ENCODE results near the gene MED22. TPM values are rescaled to one million over a fixed set of nuclear protein-coding genes. Genes with fewer than 3 reads are reported as not detected.
"Not testable (repeated sequence)": the region's sequence is repeated elsewhere in the genome, so short reads cannot be mapped to it uniquely, and the experiment has no call there.

Gene MED22
- total RNA-seq, 1 experiment from 2014 or later = 38.9 TPM

DNA sequence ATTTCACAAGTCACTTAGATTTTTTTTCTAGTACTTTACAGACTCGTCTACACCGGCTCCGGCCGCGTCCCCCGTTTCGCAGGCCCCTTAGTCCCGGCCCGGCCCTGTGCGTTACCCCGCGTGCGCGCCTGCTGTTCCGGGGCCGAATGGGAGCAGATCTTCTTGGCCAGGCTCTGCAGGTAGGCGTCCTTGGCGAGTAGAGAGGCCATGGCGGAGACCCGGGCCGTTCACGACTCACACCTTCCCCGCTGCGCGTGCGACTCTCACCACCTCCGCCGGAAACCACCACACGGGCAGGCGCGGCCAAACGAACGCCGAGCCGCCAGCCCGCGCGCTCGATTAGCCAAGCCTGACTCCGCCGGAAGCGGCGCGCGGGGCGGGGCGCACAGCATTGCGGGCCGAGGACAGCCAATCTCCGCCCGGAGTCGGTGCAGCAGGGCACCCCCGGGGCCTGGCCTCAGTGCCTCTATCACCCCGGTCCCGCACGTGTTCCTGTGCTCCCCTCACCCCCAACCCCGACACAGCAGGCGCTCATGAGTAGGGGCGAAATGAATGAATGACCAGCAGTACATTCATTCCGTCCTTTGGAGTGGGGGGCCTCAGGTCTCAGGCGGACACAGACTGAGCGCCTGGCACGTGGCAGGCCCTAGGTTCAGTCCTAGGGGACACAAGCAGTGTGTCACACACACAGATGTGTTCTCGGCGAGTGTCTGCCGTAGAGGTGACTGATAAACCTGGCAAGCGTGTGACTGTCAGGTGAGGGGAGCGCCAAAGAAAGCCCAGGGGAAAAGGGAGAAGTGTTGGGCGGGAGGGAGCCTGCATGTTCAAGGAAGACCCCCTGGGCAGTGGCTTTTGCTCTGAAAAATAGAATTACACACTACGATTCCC, 11.8 kb downstream of the MED22 start, which contains the start of gene SURF6:
Gene SURF6, minus strand, starts transcription at position 265 of the 888 bp plus-strand sequence. Its CDS starts 56 bp downstream, at position 209.
- DNase-seq (ENCODE audit: low read depth) = peak; percentile 87

DNA sequence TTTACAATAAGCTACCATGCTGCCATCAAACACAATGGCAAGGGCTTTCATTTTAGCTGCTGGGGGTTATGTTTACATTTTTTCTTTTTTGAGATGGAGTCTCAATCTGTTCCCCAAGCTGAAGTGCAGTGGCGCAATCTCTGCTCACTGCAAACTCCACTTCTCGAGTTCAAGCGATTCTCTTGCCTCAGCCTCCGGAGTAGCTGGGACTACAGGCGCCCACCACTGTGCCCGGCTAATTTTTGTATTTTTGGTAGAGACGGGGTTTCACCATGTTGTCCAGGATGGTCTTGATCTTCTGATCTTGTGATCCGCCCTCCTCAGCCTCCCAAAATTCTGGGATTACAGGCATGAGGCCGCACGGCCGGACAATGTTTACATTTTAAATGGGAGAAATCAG, 13.0 kb downstream of the MED22 start:
- not testable (repeated sequence) for DNase-seq (ENCODE audit: low read depth)

DNA sequence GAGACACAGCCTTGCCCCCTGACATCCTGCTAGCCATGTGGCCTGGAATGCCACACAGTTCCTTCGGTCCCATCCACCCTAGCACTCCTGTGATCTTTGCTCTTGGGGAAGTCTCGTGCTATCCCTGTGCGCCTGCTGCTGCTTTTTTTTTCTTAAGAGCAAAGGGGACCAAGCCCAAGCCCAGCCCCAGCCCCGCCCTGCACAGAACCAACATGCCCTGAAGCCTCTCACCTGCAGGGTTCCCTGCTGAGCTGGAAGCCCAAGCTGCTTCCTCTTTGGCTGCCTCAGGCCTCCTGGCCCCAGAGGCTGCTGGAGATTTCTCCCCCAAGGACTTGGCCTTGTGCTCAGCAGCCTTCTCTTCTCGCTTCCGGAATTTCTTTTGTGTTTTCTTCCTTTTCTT, 13.8 kb downstream of the MED22 start:
- no peak for DNase-seq (ENCODE audit: low read depth)

DNA sequence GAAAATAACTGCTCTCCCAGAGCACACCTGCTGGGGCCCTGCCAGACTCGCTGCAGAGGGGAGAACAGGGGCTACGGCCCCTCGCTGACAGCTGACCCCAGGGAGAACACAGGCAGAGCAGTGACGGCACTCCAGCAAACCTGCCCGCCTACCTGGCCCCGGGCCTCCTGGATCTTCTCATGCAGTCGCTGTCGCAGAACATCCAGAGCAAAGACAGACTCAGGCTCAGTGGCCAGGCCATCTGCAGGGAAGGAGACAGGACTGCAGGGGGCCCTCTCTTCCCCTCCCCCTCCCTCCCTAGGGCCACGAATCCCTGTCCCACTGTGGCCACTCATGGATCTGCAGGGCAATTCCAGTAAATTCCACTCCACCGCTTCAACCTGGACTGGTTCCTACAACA, 14.4 kb downstream of the MED22 start:
- no peak for DNase-seq (ENCODE audit: low read depth)

DNA sequence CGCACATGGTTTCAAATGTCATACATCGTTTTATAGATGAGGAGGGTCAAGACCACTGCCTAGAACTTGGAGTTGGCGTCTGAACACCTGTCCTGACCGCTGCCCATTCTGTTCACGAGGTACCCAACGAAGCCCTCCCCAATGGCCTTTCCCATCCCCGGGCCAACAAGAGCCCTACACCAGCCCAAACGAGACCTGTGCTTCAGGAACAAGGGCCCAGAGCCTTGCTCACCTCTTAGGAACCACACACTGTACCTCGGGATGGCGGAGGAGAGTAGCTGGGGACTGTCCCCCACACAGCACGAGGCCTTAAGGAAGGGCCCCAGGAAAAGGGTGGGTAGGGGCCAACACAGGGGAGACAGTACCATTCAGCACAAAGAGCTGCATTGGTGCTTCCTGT, 14.9 kb downstream of the MED22 start:
- no peak for DNase-seq (ENCODE audit: low read depth)

DNA sequence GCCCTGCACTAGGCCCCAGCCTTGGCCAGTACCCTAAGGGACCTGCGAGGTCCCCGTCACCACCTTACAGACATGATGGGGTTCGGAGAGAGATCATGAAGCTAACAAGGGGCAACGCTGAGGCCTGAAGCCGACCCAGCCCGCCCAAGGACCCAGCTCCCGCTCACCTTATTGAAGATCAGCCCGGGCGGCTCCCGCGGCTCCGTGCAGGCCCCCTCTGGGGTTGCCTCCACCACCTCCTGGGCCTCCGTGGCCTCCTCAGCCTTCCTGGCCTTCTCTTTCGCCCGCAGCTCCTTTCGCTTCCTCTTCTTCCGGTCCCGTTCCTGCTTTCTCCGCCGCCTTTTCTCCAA, 15.6 kb downstream of the MED22 start:
- no peak for DNase-seq (ENCODE audit: low read depth)

DNA sequence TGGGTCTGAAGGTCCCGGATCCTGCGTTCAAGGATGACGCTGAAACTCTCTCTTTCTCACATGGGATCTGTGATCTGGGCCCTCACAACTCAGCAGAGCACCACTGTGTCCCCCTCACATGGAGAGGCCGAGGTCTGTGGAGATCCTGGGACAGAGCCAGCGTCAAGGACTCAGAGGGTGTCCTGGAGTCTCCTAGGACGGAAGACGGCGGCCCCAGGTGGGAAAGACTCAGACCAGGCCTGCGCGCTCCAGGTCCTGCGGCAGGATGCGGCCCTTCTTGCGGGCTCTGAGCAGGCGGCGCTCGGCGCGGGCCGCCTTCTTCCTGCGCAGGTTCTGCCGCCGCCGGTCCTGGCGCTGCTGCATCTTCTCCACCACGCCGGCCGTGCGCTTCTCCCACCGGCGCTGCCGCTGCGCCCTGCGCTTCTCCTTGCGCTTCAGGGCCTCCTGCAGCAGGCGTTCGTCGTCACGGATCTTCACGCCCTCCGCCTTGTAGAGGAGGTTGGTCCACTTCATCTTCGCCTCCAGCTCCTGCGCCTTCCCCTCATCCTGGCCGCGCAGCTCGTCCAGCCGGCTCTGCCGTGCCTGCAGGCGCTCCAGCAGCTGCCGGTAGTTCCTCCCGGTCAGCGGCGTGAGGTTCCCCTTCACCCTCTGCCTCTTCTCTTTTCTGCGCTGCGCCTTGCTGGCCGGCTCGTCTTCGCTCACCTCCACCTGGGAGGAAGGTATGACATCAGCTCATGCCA, 16.1 kb downstream of the MED22 start:
- DNase-seq (ENCODE audit: low read depth) = no peak

DNA sequence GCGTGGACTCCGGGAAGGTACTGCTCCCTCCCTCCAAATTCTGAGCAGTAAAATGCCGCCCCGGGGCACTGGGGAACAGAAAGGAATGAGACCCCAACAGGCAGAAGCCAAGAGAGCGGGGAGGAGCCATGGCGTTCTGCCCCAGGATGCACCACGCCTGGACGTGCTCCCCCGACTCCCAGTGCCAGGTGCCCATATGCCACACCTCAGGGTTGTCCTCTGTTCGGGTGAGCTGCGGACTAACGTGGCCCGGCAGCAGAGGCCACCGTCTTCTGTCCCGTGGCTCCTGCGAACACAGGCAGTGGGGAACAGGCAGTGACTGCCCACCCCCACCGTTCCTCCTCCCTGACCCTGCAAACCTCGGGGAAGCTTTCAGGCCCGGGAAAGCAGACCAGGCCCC, 16.7 kb downstream of the MED22 start:
- no peak for DNase-seq (ENCODE audit: low read depth)

DNA sequence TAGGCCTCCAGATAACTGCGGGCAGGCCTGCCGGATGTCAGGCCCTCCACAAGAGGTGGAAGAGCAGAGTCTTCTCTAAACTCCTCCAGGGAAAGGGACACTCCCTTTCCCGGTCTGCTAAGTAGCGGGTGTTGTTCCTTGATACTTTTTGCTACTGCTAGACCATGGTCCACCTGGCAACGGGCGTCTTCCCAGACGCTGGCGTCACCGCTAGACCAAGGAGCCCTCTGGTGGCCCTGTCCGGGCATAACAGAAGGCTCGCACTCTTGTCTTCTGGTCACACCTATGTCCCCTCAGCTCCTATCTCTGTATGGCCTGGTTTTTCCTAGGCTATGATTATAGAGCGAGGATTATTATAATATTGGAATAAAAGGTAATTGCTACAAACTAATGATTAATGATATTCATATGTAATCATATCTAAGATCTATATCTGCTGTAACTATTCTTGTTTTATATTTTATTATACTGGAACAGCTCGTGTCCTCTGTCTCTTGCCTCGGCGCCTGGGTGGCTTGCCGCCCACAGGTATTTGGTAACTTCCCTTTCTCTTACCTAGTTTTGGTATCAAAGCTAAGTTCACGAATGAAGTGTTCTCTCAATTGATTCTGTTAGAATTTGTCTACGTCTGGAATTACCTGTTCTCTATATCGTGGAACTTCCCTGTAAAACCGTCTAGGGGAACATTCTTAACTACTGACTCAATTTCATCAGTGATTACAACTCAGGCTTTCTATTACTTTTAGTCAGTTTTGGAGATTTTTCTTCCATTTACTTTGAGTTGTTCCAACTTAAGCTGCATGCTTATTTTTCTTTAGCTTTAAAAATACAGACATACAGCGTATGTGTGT, 18.4 kb downstream of the MED22 start:
- DNase-seq (ENCODE audit: low read depth) = peak; percentile 29

DNA sequence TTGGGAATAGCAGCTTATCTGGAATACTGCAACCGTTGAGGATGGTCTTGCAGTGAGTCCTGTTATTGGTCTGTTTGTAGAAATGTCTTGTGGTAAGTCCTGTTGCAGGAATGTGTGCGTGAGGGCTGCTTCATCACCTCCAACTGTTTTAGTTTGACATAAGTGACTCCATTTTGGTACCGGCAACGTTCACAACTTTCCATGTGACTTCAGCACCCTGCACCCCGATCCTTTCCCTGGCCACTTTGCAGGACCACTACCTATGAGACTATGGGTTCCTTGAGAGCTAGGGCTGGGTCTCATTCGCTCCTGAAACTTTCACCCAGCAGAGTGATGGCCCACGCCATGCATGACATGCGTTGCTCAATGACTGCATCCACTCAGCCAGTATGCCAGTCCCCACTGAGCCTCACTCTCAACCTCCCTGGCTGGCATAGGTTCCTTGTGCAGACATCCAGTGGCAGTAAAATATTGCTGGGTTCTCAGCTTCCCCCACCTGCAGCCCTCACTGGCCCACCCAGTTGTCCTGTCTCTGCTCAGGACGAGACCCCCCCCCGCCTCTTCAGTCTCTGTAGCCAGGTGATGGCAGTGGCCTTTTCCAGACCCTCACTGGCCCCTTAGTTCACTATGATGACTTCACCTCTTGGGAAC, 20.0 kb downstream of the MED22 start:
- DNase-seq (ENCODE audit: low read depth) = no peak

DNA sequence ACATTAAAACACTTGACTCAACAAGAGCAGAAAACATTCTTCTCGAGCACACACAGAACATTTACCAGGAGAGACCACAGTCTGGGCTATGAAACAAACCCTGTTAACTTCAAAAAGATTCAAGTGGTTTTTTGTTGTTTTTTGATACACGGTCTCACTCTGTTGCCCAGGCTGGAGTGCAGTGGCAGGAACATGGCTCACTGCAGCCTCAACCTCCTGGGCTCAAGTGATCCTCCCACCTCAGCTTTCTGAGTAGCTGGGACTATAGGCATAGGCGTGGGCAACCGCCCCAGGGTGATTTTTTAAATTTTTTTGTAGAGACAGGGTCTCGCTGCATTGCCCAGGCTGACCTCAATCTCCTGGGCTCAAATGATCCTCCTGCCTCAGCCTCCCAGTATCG, 20.9 kb downstream of the MED22 start:
- DNase-seq (ENCODE audit: low read depth) = not testable (repeated sequence)

DNA sequence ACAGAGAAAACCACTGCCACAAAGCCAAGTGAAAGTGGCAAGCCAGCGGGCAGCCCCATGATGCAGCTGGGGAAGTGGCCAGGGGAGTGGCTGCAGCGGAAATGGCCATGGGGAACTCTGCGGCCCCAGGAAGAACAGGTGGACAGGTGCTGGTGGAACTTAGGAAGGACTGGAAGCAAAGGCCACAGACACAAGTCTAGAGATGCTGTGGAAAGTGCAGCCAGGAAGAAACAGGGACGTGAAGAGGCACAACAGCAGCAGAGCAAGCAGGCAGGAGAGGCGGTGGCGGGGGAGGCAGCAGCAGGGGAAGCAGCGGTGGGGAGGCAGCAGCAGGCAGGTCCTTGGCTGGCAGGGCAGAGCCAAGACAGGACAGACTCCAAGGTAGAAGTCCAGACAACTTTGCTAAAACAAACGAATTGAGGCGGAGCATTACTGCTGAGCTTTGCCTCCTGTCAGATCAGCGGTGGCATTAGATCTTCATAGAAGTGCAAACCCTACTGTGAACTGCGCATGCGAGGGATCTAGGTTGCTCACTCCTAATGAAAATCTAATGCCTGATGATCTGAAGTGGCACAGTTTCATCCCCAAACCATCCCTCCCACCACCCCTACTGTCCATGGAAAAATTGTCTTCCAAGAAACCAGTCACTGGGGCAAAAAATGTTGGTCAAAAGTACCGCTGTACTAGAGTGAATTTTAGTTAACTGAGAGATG, 23.8 kb downstream of the MED22 start:
- DNase-seq (ENCODE audit: low read depth) = no peak

DNA sequence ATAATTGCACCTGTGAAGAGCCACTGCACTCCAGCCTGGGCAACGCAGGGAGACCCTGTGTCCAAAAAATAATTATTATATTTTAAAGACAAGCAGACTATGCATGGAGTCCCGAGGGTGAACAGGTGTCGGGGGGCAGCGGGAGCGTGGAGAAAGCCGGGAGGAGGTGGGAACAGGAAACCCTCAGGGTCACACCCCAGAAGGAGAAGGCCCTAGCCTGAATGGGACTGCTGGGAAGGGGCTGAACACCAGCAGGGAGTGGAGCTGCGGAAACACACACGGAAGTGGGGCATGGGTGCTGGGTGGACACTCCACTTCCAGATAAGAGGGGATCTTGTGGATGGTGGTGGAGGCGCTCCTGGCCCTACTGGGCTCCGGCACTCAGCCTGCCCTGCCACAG, 24.7 kb downstream of the MED22 start:
- no peak for DNase-seq (ENCODE audit: low read depth)

DNA sequence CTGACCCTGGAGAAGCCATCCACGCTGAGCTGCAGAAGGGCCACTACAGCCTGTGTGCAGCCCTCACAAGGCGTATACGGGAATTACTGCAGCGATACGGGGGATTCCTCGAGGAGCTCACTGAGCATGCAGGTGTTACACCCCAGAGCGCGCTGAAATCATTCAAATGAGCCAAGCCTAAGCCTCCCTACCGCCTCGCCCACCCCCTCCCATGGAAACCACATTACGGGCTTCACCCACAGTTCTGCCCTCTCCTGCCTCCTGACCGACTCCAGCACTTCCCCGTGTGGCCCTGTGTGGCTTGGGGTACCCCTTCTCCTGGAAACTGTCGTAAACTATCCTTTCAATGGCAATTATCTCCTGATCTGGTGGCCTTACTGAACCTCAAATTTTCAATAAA, 25.2 kb downstream of the MED22 start:
- no peak for DNase-seq (ENCODE audit: low read depth)

DNA sequence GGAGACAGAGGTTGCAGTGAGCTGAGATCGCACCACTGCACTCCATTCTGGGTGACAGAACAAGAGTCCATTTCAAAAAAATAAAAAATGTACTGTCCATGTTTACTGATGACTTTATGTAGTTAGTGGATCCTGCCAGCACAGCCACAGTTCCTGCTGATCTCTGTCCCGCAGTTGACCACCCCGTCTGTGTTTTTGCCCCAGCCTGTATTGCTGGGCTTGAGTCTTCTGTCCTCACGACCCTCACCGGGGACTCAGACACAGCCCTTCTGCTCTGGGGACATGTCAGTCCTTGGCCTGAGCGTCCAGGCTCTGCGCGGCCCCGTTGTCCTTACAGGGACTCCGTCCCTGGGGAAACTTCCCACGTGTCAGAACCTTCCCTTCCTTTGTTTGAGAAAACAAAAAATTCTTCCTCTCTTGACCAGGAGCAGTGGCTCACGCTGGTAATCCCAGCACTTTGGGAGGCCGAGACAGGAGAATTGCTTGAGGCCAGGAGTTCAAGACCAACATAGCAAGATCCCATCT, 26.5 kb downstream of the MED22 start:
- no peak for DNase-seq (ENCODE audit: low read depth)

DNA sequence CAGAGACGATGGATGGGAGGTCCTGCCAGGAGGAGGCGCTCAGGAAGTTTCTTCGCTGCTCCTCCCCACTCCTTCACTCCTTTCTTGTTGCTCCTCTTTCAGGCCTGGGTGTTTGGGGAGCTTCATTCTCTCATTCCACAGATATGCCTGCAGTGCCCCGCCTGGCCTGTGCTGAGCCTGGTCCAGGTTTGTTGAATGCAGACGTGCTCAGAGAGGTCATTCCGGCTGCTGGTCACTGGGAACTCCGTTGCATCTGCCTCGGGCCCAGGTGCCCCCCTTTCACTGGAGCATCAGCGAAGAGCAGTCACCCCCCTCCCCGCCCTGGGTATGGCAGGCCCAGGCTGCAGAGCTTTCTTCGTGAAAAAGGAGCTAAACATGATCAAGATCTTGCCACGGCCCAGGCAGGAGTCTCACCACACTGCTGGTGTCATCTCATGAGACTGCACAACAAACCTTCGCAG, 27.5 kb downstream of the MED22 start:
- DNase-seq (ENCODE audit: low read depth) = no peak

DNA sequence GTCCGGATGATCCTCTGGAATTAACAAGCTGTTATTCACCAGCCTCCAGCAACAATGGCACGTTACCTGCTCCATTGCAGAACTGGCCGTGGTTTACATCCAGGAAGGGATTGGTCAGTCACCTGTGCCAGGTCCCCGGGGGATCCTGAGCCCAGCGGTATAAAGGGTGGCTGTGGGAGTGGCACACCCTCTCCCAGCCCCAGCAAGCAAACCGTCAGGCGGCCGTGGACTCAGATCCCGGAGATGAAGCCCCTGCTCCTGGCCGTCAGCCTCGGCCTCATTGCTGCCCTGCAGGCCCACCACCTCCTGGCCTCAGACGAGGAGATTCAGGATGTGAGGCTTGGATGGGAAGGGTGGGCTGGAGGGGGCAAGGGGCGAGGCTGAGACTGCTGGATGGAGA, 30.4 kb downstream of the MED22 start:
- not testable (repeated sequence) for DNase-seq (ENCODE audit: low read depth)

DNA sequence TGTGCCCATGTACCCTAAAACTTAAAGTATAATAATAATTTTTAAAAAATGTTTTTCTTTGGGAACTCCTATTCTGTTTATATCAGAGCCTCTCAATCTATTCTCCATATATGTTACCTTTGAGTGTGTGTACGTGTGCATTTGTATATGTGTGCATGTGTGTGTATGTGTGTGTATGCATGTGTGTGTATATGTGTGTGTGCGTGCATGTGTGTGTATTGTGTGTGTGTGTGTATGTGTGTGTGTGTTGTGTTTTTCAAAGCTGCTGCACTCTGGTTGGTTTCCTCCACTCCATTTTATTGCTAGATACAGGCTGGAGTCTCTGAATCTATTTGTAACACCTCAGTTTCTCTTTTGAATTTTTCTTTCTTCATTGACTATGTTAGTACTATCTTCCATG, 31.9 kb downstream of the MED22 start:
- DNase-seq (ENCODE audit: low read depth) = no peak

DNA sequence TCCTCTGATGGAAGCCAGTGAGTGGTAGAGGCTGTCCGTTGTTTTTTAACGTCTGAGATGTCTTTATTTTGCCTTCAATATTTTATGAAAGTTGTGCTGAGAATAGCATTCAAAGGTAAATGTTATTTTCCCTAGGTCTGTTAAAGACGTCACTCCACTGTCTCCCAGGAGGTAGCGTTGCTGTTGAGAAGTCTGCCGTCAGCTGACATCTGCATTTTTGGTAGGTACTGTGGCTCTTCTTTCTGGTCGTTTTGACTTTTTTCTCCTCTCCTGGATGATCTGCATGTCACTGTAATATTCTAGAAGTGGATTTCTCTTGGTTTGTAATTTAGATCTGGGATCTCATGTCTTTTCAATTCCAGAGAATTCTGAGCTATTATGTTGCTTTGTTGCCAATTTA, 38.3 kb downstream of the MED22 start:
- DNase-seq (ENCODE audit: low read depth) = no peak

DNA sequence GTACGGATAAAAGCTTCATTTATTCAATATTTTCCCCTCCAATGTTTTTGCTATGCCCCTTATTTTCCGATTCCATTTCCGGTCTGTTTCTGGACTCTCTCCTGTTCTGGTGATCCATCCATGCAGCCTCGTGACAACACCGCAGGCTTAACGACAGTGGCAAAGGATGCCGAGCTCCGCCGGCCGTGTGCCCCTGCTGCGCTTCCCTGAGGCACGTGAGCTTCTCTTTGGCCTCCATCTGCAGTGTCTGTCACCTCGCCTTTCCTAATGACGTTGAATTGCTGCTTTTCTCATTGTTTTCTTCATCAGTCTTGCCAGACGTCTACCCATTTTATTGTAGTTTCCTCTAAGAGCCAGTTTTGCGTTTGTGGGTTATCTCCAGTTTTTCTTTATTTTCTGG, 40.6 kb downstream of the MED22 start:
- DNase-seq (ENCODE audit: low read depth) = no peak

Data from M059J (cell line).